PFSK-1 (cell line): ENCODE data around the gene KLHL42. TPM values are rescaled to one million over a fixed set of nuclear protein-coding genes. Genes with fewer than 3 reads are reported as not detected.
A peak's percentile ranks its signal among the peaks of the same experiment; 100 is the strongest.

Source experiments
- FOXP2 ChIP-seq: optimal IDR thresholded peaks from 2 replicates; pipeline ENCODE3; 2011; ENCODE audit warnings: borderline replicate concordance, control low read depth, inconsistent platforms; ENCODE audit not compliant: insufficient read depth; ENCODE audit errors: extremely low read length, extremely low read depth
- POLR2AphosphoS5 ChIP-seq: IDR thresholded peaks from 2 replicates; pipeline ENCODE4 v1.6.1; 2012; ENCODE audit warnings: low read depth, mild to moderate bottlenecking, control low read depth, low read length, moderate library complexity
- REST ChIP-seq, 2 experiments: IDR thresholded peaks; 2 replicates each; pipeline versions ENCODE4 v1.6.1 to v1.8.0; 2011 to 2012; ENCODE audit warnings: low read depth in 2 of 2, low read length in 2 of 2, control low read depth in 1 of 2, inconsistent platforms in 1 of 2, mild to moderate bottlenecking in 1 of 2, moderate library complexity in 1 of 2; ENCODE audit not compliant: insufficient read depth in 1 of 2
- SIN3A ChIP-seq: IDR thresholded peaks from 2 replicates; pipeline ENCODE4 v1.6.1; 2012; ENCODE audit warnings: mild to moderate bottlenecking, low read length, moderate library complexity, borderline replicate concordance; ENCODE audit not compliant: insufficient read depth
- TAF1 ChIP-seq: IDR thresholded peaks from 2 replicates; pipeline ENCODE4 v1.6.1; 2012; ENCODE audit warnings: low read length, control low read depth, borderline replicate concordance; ENCODE audit not compliant: insufficient read depth
- polyA plus RNA-seq: library from polyadenylated mRNA; unstranded; fragments of >200 nt; gene quantifications from one replicate; pipeline ENCODE4 v1.2.1, GENCODE V29; 2012; ENCODE audit warnings: low read depth, missing spikeins; ENCODE audit not compliant: insufficient read length

KLHL42 gene
- 17.8 TPM for polyA plus RNA-seq

GRCh38 chr12:27779920-27780611, at the start of gene KLHL42, which contains the start of gene MANSC4:
TSS of gene KLHL42 (plus strand) at chr12:27780233. CDS start at chr12:27780331, 98 bp downstream.
TSS of gene MANSC4 (minus strand) at chr12:27780236. CDS start at chr12:27771276, 8,960 bp downstream.
- TF ChIP-seq POLR2AphosphoS5 (peak; percentile 46), FOXP2 (no peak), REST (IDR thresholded peaks at IDR 0.05; ENCODE audit: insufficient read depth in 1 of 2, low read depth in 2 of 2, low read length in 2 of 2) (peak in 1 of 2 experiments; percentile 52; a peak in 1 of 4 replicates), TAF1 (peak; percentile 25; the same call in 1 of the 2 replicates), SIN3A (no peak)

GRCh38 chr12:27732281-27732680, 47.8 kb upstream of the KLHL42 start:
- TF ChIP-seq FOXP2 (no peak), POLR2AphosphoS5 (no peak), REST (IDR thresholded peaks at IDR 0.05; ENCODE audit: insufficient read depth in 1 of 2, low read depth in 2 of 2, low read length in 2 of 2) (no peak), TAF1 (no peak), SIN3A (no peak)

GRCh38 chr12:27733052-27733656, 46.9 kb upstream of the KLHL42 start:
- TF ChIP-seq TAF1 (no peak), POLR2AphosphoS5 (no peak)

- TF ChIP-seq POLR2AphosphoS5 (no peak), TAF1 (no peak), REST (IDR thresholded peaks at IDR 0.05; ENCODE audit: insufficient read depth in 1 of 2, low read depth in 2 of 2, low read length in 2 of 2) (no peak), FOXP2 (no peak), SIN3A (no peak)
Observed at GRCh38 chr12:27733791-27734190, 46.2 kb upstream of the KLHL42 start.

GRCh38 chr12:27743601-27744000, 36.4 kb upstream of the KLHL42 start:
- TF ChIP-seq POLR2AphosphoS5 (no peak), REST (IDR thresholded peaks at IDR 0.05; ENCODE audit: insufficient read depth in 1 of 2, low read depth in 2 of 2, low read length in 2 of 2) (no peak), FOXP2 (no peak), SIN3A (no peak), TAF1 (no peak)
